K562 (cell line): Measurements from ENCODE around the gene SPIRE1. TPM values are rescaled to one million over a fixed set of nuclear protein-coding genes. Genes with fewer than 3 reads are reported as not detected.
A peak's percentile ranks its signal among the peaks of the same experiment; 100 is the strongest.

Source experiments
- ATF1 ChIP-seq, 2 experiments: fragments of 450-650 bp in 1 of 2; IDR thresholded peaks; 2 replicates each; pipeline ENCODE4 v1.6.1; 2016; ENCODE audit warnings: missing compliant biosample characterization in 1 of 2, missing genetic modification characterization in 1 of 2
- CEBPB ChIP-seq: fragments of 450-650 bp; IDR thresholded peaks from 2 replicates; pipeline ENCODE4 v1.6.1; 2016; ENCODE audit warnings: missing genetic modification characterization, missing compliant biosample characterization
- DACH1 ChIP-seq: fragments of 450-650 bp; IDR thresholded peaks from 2 replicates; pipeline ENCODE4 v1.6.1; 2018; ENCODE audit not compliant: partially characterized antibody
- FOXK2 ChIP-seq, 2 experiments: fragments of 450-650 bp; IDR thresholded peaks in 1 of 2; conservative IDR thresholded peaks in 1 of 2; 2 replicates each; pipeline ENCODE4 v1.6.1; 2016; ENCODE audit warnings: low read depth in 2 of 2, mild to moderate bottlenecking in 1 of 2
- GATAD2A ChIP-seq: fragments of 450-650 bp; IDR thresholded peaks from 2 replicates; pipeline ENCODE4 v1.6.1; 2017
- HNRNPH1 ChIP-seq: fragments of 200-400 bp; formaldehyde crosslinking; optimal IDR thresholded peaks from 2 replicates; pipeline ENCODE3; 2017; ENCODE audit warnings: low read depth, mild to moderate bottlenecking, low read length, moderate library complexity
- MAFF ChIP-seq: IDR thresholded peaks from 2 replicates; pipeline ENCODE4 v1.6.1; 2012; ENCODE audit warnings: low read length, improper control_type of control experiment
- NR1H2 ChIP-seq: sonication (generic); formaldehyde crosslinking; IDR thresholded peaks from 2 replicates; pipeline ENCODE4 v1.4.0; 2020; ENCODE audit warnings: mild to moderate bottlenecking, missing genetic modification reagents
- PHTF2 ChIP-seq: fragments of 250-450 bp; sonication (Bioruptor Pico); IDR thresholded peaks from 2 replicates; pipeline ENCODE4 v1.5.0; 2021; ENCODE audit warnings: mild to moderate bottlenecking
- PPARD ChIP-seq: fragments of 250-450 bp; sonication (Bioruptor Pico); IDR thresholded peaks from 2 replicates; pipeline ENCODE4 v1.8.0; 2022; ENCODE audit warnings: inconsistent platforms, mild to moderate bottlenecking, moderate library complexity
- RB1 ChIP-seq: fragments of 450-650 bp; IDR thresholded peaks from 2 replicates; pipeline ENCODE4 v1.6.1; 2017; ENCODE audit warnings: low read depth, mild to moderate bottlenecking
- TEAD4 ChIP-seq, 2 experiments: sonication (generic) in 1 of 2; formaldehyde crosslinking in 1 of 2; IDR thresholded peaks; 2 replicates each; pipeline versions ENCODE4 v1.6.1 to v1.8.0; 2012 to 2022; ENCODE audit warnings: borderline replicate concordance in 1 of 2, inconsistent platforms in 1 of 2, low read length in 1 of 2, mild to moderate bottlenecking in 1 of 2, missing genetic modification reagents in 1 of 2
- ZBTB17 ChIP-seq: fragments of 450-650 bp; formaldehyde crosslinking; IDR thresholded peaks from 2 replicates; pipeline ENCODE4 v1.4.0; 2020; ENCODE audit warnings: mild to moderate bottlenecking
- ZNF408 ChIP-seq: fragments of 250-450 bp; sonication (Bioruptor Pico); IDR thresholded peaks from 2 replicates; pipeline ENCODE4 v1.4.0; 2020; ENCODE audit warnings: low read depth, mild to moderate bottlenecking, moderate library complexity
- ZNF57 ChIP-seq: fragments of 450-650 bp; formaldehyde crosslinking; IDR thresholded peaks from 2 replicates; pipeline ENCODE4 v1.4.0; 2020; ENCODE audit warnings: mild to moderate bottlenecking, moderate library complexity
- polyA plus RNA-seq, 8 experiments: library from polyadenylated mRNA; depleted of rRNA in 4 of 8; stranded (reverse) in 5 of 8; unstranded in 3 of 8; fragments of >200 nt; fragmentation: Nextera tagmentation in 2 of 8; fragmentation: Illumina TruSeq in 1 of 8; extraction: Ambion mirVana in 2 of 8; extraction: Trizol in 1 of 8; gene quantifications; 2 replicates each; pipeline versions ENCODE4 v1.2.1 to v1.2.3, GENCODE V29; 2011 to 2014; ENCODE audit warnings: inconsistent platforms in 1 of 8, missing spikeins in 1 of 8
- total RNA-seq, 7 experiments: library from RNA; depleted of rRNA in 6 of 7; stranded (reverse); fragments of >200 nt in 6 of 7; fragmentation: Illumina TruSeq in 2 of 7; extraction: Trizol in 2 of 7; gene quantifications; 2 replicates each; pipeline versions ENCODE4 v1.2.1 to v1.2.3, GENCODE V29; 2011 to 2021; ENCODE audit warnings: low replicate concordance in 1 of 7
- TF ChIP-seq, protein P1 (sequence below): sonication (generic); formaldehyde crosslinking; IDR thresholded peaks from 2 replicates; pipeline ENCODE4 v1.8.0; 2023; ENCODE audit warnings: mild to moderate bottlenecking, missing genetic modification reagents
- TF ChIP-seq, protein P2 (sequence below): fragments of 250-450 bp; sonication (Bioruptor Pico); IDR thresholded peaks from 2 replicates; pipeline ENCODE4 v1.4.0; 2020; ENCODE audit warnings: mild to moderate bottlenecking, moderate library complexity
- TF ChIP-seq, protein P3 (sequence below): IDR thresholded peaks from 2 replicates; pipeline ENCODE4 v1.6.1; 2011; ENCODE audit warnings: borderline replicate concordance, low read depth, mild to moderate bottlenecking, moderate library complexity, low read length; ENCODE audit not compliant: insufficient read depth, poor library complexity, severe bottlenecking
- TF ChIP-seq, protein P4 (sequence below): fragments of 450-650 bp; IDR thresholded peaks from 2 replicates; pipeline ENCODE4 v1.6.1; 2016; ENCODE audit warnings: antibody characterized with exemption

Gene SPIRE1
- total and polyA plus RNA-seq, 9 of the 15 experiments (the other 6 are each of a cell fraction or from before 2014, with no cell fraction given), result 2.9 to 14.0 (median 10.2) TPM

DNA sequence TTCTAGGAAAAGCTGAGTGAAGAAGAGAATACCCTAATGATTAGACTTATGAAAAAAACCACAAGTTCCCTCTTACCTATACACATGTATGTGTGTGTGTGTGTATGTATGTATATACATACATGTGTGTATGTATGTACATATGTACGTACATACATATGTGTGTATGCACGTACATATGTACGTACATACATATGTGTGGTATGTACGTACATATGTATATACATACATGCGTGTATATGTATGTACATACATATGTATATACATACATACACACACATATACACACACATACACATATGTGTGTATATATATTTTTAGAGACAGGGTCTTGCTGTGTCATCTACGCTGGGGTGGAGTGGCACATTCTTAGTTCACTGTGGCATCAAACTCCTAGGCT lies 196.6 kb downstream of the SPIRE1 start (continued):
- TF ChIP-seq, protein P1, sequence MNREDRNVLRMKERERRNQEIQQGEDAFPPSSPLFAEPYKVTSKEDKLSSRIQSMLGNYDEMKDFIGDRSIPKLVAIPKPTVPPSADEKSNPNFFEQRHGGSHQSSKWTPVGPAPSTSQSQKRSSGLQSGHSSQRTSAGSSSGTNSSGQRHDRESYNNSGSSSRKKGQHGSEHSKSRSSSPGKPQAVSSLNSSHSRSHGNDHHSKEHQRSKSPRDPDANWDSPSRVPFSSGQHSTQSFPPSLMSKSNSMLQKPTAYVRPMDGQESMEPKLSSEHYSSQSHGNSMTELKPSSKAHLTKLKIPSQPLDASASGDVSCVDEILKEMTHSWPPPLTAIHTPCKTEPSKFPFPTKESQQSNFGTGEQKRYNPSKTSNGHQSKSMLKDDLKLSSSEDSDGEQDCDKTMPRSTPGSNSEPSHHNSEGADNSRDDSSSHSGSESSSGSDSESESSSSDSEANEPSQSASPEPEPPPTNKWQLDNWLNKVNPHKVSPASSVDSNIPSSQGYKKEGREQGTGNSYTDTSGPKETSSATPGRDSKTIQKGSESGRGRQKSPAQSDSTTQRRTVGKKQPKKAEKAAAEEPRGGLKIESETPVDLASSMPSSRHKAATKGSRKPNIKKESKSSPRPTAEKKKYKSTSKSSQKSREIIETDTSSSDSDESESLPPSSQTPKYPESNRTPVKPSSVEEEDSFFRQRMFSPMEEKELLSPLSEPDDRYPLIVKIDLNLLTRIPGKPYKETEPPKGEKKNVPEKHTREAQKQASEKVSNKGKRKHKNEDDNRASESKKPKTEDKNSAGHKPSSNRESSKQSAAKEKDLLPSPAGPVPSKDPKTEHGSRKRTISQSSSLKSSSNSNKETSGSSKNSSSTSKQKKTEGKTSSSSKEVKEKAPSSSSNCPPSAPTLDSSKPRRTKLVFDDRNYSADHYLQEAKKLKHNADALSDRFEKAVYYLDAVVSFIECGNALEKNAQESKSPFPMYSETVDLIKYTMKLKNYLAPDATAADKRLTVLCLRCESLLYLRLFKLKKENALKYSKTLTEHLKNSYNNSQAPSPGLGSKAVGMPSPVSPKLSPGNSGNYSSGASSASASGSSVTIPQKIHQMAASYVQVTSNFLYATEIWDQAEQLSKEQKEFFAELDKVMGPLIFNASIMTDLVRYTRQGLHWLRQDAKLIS, result no peak
- TF ChIP-seq ZNF408 (CRISPR knock-in tag) (peak; percentile 82; the same call in 1 of the 2 replicates), ZNF57 (no peak), TEAD4 (IDR thresholded peaks at IDR 0.05; ENCODE audit: low read length) (no peak), TEAD4 (CRISPR knock-in tag; IDR thresholded peaks at IDR 0.05; ENCODE audit: borderline replicate concordance) (no peak), RB1 (no peak), PHTF2 (CRISPR knock-in tag) (no peak), ZBTB17 (CRISPR knock-in tag) (no peak), NR1H2 (CRISPR knock-in tag) (no peak), PPARD (CRISPR knock-in tag) (peak; percentile 70; the same call in 1 of the 2 replicates), GATAD2A (no peak), ATF1 (CRISPR knock-in tag; IDR thresholded peaks at IDR 0.05) (no peak), ATF1 (tag; IDR thresholded peaks at IDR 0.05) (no peak), HNRNPH1 (no peak), MAFF (no peak), FOXK2 (conservative IDR thresholded peaks at IDR 0.05 in 1 of 2, IDR thresholded peaks at IDR 0.05 in 1 of 2; ENCODE audit: low read depth in 2 of 2) (no peak), CEBPB (tag) (no peak), DACH1 (no peak)
- TF ChIP-seq, protein P2, sequence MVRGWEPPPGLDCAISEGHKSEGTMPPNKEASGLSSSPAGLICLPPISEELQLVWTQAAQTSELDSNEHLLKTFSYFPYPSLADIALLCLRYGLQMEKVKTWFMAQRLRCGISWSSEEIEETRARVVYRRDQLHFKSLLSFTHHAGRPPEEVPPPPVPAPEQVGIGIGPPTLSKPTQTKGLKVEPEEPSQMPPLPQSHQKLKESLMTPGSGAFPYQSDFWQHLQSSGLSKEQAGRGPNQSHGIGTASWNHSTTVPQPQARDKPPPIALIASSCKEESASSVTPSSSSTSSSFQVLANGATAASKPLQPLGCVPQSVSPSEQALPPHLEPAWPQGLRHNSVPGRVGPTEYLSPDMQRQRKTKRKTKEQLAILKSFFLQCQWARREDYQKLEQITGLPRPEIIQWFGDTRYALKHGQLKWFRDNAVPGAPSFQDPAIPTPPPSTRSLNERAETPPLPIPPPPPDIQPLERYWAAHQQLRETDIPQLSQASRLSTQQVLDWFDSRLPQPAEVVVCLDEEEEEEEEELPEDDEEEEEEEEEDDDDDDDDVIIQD (CRISPR knock-in tag), result 0 out of 2 replicates have a peak, but pooled peaks have one; percentile 69
- TF ChIP-seq, protein P3, sequence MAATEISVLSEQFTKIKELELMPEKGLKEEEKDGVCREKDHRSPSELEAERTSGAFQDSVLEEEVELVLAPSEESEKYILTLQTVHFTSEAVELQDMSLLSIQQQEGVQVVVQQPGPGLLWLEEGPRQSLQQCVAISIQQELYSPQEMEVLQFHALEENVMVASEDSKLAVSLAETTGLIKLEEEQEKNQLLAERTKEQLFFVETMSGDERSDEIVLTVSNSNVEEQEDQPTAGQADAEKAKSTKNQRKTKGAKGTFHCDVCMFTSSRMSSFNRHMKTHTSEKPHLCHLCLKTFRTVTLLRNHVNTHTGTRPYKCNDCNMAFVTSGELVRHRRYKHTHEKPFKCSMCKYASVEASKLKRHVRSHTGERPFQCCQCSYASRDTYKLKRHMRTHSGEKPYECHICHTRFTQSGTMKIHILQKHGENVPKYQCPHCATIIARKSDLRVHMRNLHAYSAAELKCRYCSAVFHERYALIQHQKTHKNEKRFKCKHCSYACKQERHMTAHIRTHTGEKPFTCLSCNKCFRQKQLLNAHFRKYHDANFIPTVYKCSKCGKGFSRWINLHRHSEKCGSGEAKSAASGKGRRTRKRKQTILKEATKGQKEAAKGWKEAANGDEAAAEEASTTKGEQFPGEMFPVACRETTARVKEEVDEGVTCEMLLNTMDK, result no peak
- TF ChIP-seq, protein P4, sequence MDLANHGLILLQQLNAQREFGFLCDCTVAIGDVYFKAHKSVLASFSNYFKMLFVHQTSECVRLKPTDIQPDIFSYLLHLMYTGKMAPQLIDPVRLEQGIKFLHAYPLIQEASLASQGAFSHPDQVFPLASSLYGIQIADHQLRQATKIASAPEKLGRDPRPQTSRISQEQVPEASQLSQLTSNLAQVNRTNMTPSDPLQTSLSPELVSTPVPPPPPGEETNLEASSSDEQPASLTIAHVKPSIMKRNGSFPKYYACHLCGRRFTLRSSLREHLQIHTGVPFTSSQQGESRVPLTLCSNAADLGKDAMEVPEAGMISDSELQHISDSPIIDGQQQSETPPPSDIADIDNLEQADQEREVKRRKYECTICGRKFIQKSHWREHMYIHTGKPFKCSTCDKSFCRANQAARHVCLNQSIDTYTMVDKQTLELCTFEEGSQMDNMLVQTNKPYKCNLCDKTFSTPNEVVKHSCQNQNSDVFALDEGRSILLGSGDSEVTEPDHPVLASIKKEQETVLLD, result no peak
